ENCODE data around the gene PDGFRA. TPM values are rescaled to one million over a fixed set of nuclear protein-coding genes. Genes with fewer than 3 reads are reported as not detected.
"Not testable (repeated sequence)": the region's sequence is repeated elsewhere in the genome, so short reads cannot be mapped to it uniquely, and the experiment has no call there.

The PDGFRA gene
- total RNA-seq, 1 donor from 2014 or later: 100 TPM

DNA sequence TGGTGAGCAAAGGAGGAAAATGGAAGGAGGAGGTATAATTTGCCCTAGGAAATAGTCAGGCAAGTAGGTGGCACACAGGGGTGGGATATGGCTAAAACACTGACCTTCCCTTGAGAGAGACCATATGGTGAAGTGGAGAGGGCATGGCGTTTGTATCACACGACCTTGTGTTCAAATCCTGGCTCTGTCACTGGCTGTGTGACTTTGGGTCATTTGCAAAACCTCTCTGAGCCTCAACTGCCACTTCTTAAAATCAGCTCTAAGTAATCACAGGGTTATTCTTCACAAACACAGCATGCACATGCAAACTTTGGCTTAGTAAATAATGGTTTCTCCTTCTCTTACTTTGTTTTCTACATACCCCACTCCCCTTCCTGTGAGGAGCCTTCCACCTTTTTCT lies 8.7 kb downstream of the PDGFRA start:
- Mint-ChIP-seq H3K9me3 (peaks cover 13% of the 10 kb centered on the region), H3K4me3 (no peak overlapping the region), H3K36me3 (peaks cover 16% of the 10 kb centered on the region), H3K27ac (no peak overlapping the region), H3K4me1 (peaks cover 16% of the 10 kb centered on the region), H3K27me3 (ENCODE audit: low read depth) (peaks cover 26% of the 10 kb centered on the region)
- no peak for DNase-seq (ENCODE audit: low spot score in 2 of 2, unreplicated experiment in 2 of 2)
- TF ChIP-seq, protein P1, sequence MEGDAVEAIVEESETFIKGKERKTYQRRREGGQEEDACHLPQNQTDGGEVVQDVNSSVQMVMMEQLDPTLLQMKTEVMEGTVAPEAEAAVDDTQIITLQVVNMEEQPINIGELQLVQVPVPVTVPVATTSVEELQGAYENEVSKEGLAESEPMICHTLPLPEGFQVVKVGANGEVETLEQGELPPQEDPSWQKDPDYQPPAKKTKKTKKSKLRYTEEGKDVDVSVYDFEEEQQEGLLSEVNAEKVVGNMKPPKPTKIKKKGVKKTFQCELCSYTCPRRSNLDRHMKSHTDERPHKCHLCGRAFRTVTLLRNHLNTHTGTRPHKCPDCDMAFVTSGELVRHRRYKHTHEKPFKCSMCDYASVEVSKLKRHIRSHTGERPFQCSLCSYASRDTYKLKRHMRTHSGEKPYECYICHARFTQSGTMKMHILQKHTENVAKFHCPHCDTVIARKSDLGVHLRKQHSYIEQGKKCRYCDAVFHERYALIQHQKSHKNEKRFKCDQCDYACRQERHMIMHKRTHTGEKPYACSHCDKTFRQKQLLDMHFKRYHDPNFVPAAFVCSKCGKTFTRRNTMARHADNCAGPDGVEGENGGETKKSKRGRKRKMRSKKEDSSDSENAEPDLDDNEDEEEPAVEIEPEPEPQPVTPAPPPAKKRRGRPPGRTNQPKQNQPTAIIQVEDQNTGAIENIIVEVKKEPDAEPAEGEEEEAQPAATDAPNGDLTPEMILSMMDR (IDR thresholded peaks at IDR 0.05; ENCODE audit: unreplicated experiment): no peak

DNA sequence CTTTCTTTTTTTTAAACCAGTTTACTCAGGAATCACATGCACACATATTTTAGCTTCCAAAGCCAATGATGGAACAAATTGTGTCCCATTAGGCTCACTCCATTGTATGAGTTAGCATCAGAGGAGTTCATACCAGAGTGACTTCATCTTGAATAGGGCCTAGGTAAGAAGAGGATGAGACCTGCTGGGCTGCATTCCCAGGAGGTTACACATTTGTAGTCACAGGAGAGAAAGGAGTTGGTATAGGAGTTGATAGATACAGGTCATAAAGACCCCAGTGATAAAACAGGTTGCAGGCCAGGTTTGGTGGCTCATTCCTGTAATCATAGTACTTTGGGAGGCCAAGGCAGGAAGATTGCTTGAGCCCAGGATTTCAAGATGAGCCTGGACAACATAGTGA lies 9.3 kb downstream of the PDGFRA start:
- Mint-ChIP-seq H3K9me3 (peaks cover 19% of the 10 kb centered on the region), H3K36me3 (peaks cover 22% of the 10 kb centered on the region), H3K27ac (no peak overlapping the region), H3K4me3 (no peak overlapping the region), H3K27me3 (ENCODE audit: low read depth) (peaks cover 22% of the 10 kb centered on the region), H3K4me1 (peaks cover 16% of the 10 kb centered on the region)
- no peak for DNase-seq (ENCODE audit: low spot score in 2 of 2, unreplicated experiment in 2 of 2)
- TF ChIP-seq, protein P1 (IDR thresholded peaks at IDR 0.05; ENCODE audit: unreplicated experiment): no peak

DNA sequence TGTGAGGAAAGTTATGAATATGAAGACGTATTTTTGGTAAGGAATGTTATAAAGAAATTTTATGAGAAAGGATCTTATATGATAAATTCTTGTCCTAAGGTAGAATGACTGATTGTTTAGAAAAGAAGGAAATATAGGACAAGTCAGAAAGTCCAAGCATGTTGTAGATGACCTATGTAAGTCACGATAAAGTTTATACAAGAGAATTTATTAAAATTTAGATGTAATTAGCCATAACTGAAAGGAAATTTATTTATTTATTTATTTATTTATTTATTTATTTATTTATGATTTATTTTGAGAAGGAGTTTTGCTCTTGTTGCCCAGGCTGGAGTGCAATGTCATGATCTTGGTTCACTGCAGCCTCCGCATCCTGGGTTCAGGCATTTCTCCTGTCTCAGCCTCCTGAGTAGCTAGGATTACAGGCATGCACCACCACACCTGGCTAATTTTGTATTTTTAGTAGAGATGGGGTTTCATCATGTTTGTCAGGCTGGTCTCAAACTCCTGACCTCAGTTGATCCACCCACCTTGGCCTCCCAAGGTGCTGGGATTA lies 12.3 kb downstream of the PDGFRA start:
- H3K4me1 Mint-ChIP-seq; H3K27me3 Mint-ChIP-seq (ENCODE audit: low read depth); H3K27ac Mint-ChIP-seq; DNase-seq (ENCODE audit: low spot score in 2 of 2, unreplicated experiment in 2 of 2); H3K4me3 Mint-ChIP-seq: not testable (repeated sequence)
- H3K9me3 Mint-ChIP-seq: peaks cover 29% of the 10 kb centered on the region
- H3K36me3 Mint-ChIP-seq: peaks cover 28% of the 10 kb centered on the region

DNA sequence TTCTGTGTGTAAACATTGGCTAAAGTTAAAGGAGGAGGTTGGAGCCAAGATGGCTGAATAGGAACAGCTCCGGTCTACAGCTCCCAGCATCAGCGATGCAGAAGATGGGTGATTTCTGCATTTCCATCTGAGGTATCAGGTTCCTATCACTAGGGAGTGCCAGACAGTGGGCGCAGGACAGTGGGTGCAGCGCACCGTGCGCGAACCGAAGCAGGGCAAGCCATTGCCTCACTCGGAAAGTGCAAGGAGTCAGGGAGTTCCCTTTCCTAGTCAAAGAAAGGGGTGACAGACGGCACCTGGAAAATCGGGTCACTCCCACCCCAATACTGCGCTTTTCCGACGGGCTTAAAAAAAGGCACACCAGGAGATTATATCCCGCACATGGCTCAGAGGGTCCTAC lies 14.4 kb downstream of the PDGFRA start:
- Mint-ChIP-seq H3K9me3 (peaks cover 29% of the 10 kb centered on the region), H3K36me3 (peaks cover 28% of the 10 kb centered on the region)
- not testable (repeated sequence) for H3K4me3 Mint-ChIP-seq; H3K27me3 Mint-ChIP-seq (ENCODE audit: low read depth); H3K27ac Mint-ChIP-seq; H3K4me1 Mint-ChIP-seq; DNase-seq (ENCODE audit: low spot score in 2 of 2, unreplicated experiment in 2 of 2)

DNA sequence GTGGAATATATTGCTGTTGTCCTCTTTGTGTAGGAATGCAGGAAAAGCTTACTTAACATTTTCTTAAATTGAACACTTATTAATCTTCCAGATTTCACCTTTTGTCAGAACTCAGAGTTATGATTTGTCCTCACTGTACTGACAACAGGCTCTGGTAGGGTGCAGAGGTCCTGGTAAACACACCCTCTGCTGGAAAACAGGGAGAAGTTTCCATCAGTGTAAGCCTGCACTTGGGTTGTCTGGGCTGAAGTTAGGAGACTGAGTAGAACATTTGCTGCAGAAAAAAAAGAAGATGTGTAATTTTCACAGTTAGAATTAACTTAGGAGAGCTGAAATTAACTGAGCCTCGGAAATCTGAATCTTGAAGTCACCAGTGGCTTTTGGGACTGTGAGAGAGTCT lies 23.2 kb downstream of the PDGFRA start:
- not testable (repeated sequence) for H3K4me1 Mint-ChIP-seq; H3K36me3 Mint-ChIP-seq; H3K27ac Mint-ChIP-seq; DNase-seq (ENCODE audit: low spot score in 2 of 2, unreplicated experiment in 2 of 2); H3K4me3 Mint-ChIP-seq; H3K27me3 Mint-ChIP-seq (ENCODE audit: low read depth); H3K9me3 Mint-ChIP-seq

DNA sequence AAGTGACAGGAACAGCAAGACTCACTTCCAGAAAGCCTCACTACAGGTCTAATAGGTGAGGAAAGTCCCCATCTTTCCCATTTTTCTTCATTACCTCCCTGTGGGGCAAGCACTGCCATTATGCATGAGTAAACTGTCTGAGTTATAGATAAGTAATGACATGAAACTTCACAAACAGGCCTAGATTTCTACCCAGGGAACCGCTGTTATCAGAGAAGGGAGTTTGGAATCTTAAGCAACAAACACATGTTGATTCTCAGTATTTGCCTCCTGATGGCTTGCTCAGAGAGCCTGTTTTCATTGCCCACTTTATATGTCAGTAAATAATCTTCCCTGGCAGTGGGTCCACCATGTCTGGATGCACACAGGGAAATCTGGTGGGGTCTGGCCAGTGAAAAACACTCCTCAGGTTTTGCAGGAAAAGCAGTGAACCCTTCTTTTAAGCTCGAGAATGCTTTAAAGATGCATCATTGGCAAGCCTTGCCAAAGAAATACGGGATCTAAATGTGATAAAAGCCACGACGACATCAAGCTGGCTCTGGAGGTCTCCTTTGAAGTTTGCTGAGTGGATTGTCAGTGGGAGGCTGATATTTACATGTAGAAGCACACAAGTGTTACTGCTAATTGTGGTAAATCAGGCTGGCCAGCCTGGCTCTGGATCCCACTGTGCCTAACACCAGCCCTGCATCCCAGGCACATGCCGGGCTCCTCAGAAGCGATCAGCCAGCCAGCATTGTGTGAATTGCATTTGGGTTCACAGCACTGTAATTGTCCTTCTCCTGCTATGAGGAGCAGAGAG lies 25.2 kb downstream of the PDGFRA start:
- peaks cover 7% of the 10 kb centered on the region for H3K9me3 Mint-ChIP-seq
- no peaks in the 10 kb centered on the region for H3K27me3 Mint-ChIP-seq (ENCODE audit: low read depth)
- no peak for DNase-seq (ENCODE audit: low spot score in 2 of 2, unreplicated experiment in 2 of 2)
- TF ChIP-seq, protein P1 (IDR thresholded peaks at IDR 0.05; ENCODE audit: unreplicated experiment): no peak
- H3K4me1 Mint-ChIP-seq: peaks cover 4% of the 10 kb centered on the region
- no peaks in the 10 kb centered on the region for H3K36me3 Mint-ChIP-seq
- H3K4me3 Mint-ChIP-seq: no peak overlapping the region
- no peak overlapping the region for H3K27ac Mint-ChIP-seq

DNA sequence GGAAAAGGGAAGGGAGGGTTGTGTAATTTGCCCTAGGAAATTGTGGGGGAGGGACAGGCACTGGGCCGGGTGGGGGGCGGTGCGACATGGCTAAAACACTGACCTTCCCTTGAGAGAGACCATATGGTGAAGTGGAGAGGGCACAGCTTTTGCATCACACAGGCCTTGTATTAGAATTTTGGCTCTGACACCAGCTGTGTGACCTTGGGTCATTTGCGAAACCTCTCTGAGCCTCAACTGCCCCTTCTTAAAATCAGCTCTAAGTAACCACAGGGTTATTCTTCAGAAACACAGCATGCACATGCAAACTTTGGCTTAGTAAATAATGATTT lies 25.8 kb downstream of the PDGFRA start:
- no peaks in the 10 kb centered on the region for H3K27me3 Mint-ChIP-seq (ENCODE audit: low read depth)
- no peak overlapping the region for H3K4me3 Mint-ChIP-seq
- H3K9me3 Mint-ChIP-seq: peaks cover 7% of the 10 kb centered on the region
- H3K27ac Mint-ChIP-seq: no peak overlapping the region
- H3K4me1 Mint-ChIP-seq: peaks cover 4% of the 10 kb centered on the region
- DNase-seq (ENCODE audit: low spot score in 2 of 2, unreplicated experiment in 2 of 2): no peak
- TF ChIP-seq, protein P1 (IDR thresholded peaks at IDR 0.05; ENCODE audit: unreplicated experiment): no peak
- no peaks in the 10 kb centered on the region for H3K36me3 Mint-ChIP-seq

All from mesothelial cell of epicardium (in vitro differentiated cells).